Endothelial cell of umbilical vein (primary cell): ENCODE data around the gene CD34.

Experiments used
- CTCF ChIP-seq, 2 donors: IDR thresholded peaks; 1 replicate in 1 of 2; 2 replicates in 1 of 2; pipeline ENCODE4 v1.5.1; 2011; ENCODE audit warnings: low read length in 2 of 2, mild to moderate bottlenecking in 2 of 2, moderate library complexity in 2 of 2, control low read depth in 1 of 2, inconsistent platforms in 1 of 2, low read depth in 1 of 2; ENCODE audit not compliant: insufficient read depth in 1 of 2; ENCODE audit errors: extremely low read depth in 1 of 2
- EZH2 ChIP-seq: IDR thresholded peaks from 2 replicates; pipeline ENCODE4 v1.6.1; 2012; ENCODE audit warnings: borderline replicate concordance, low read depth, mild to moderate bottlenecking, moderate library complexity, low read length, inconsistent platforms; ENCODE audit not compliant: severe bottlenecking
- POLR2AphosphoS5 ChIP-seq: IDR thresholded peaks from 2 replicates; pipeline ENCODE4 v1.6.1; 2012; ENCODE audit warnings: low read depth, mild to moderate bottlenecking, control low read depth, low read length, moderate library complexity; ENCODE audit not compliant: insufficient read depth

- TF ChIP-seq CTCF (IDR thresholded peaks at IDR 0.05; ENCODE audit: extremely low read depth in 1 of 2, insufficient read depth in 1 of 2, low read depth in 1 of 2, low read length in 2 of 2), result no peak
- TF ChIP-seq EZH2, result no peak
- TF ChIP-seq POLR2AphosphoS5, result no peak
Observed at GRCh38 chr1:207841901-207842300, 69.0 kb downstream of the CD34 start.
